ENCODE data around the gene HSD17B12. TPM values are rescaled to one million over a fixed set of nuclear protein-coding genes. Genes with fewer than 3 reads are reported as not detected.
"Not testable (repeated sequence)": the region's sequence is repeated elsewhere in the genome, so short reads cannot be mapped to it uniquely, and the experiment has no call there.

HSD17B12 gene
- total RNA-seq, 5 donors from 2014 or later (not counting 1 experiment from before 2014, with no cell fraction given) = 17.9 to 25.6 (median 23.8) TPM

DNA sequence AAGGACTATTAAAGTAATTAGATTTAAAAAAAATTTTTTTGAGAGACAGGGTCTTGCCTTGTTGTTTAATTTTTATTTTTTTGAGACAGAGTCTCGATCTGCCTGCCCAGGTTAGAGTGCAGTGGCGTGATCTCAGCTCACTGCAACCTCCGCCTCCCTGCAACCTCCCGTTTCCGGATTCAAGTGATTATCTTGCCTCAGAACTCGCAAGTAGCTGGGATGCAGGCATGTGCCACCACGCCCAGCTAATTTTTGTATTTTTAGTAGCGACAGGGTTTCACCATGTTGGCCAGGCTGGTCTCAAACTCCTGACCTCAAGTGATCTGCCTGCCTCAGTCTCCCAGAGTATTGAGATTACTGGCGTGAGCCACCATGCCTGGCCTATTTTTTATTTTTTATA lies 17.5 kb upstream of the HSD17B12 start:
- H3K36me3 ChIP-seq (ENCODE audit: control insufficient read depth in 2 of 2, extremely low read depth in 1 of 2, insufficient read depth in 1 of 2, low read length in 1 of 2); H3K4me3 ChIP-seq (ENCODE audit: control insufficient read depth in 1 of 2, extremely low read depth in 1 of 2, low read length in 1 of 2); H3K9me3 ChIP-seq; POLR2A ChIA-PET; H3K4me3 Mint-ChIP-seq; DNase-seq; H3K36me3 Mint-ChIP-seq; H3K4me1 Mint-ChIP-seq; H3K4me1 ChIP-seq (ENCODE audit: control insufficient read depth in 1 of 2, extremely low read depth in 1 of 2, insufficient read depth in 2 of 2, low read length in 2 of 2); H3K27me3 ChIP-seq (replicated peaks in 1 of 2; ENCODE audit: control insufficient read depth in 2 of 2, extremely low read depth in 1 of 2, insufficient read depth in 2 of 2, low read length in 1 of 2); H3K27ac ChIP-seq (ENCODE audit: low read length); ATAC-seq (replicated peaks in 1 of 4); H3K9me3 Mint-ChIP-seq; H3K27ac Mint-ChIP-seq: not testable (repeated sequence)
- CTCF ChIA-PET = interaction anchor here in 1 of 2 donors (0.6 kb wide), 1 partner anchor 79 kb away, joined by 3 read pairs; no protein-coding TSS in a partner anchor
- WGBS (ENCODE audit: insufficient coverage) = 83% methylated on average over 9 of the region's 9 CpGs
- peaks cover 35 to 37% of the 10 kb centered on the region in 2 donors for H3K27me3 Mint-ChIP-seq

DNA sequence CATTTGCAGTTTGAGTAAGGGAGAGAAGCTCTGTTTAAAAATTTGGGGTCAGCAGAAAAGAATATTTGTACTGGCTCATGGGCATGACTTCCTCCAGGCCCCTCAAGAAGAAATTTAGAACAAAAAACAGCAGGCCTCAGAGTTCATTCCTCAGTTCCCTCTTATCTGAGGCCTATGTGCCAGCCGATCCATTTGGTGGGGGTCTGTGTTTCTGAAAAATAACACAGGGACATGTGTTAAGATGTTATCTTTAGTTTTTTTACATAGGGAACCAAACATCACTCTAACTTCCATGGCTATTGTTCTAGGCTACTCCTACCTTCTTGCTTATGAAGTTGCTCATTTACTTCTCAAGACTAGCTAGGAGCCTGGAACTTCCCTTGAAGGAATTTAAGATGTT lies 16.2 kb upstream of the HSD17B12 start:
- Mint-ChIP-seq H3K4me1 (no peaks in the 10 kb centered on the region), H3K27ac (no peak overlapping the region), H3K36me3 (no peaks in the 10 kb centered on the region), H3K9me3 (no peaks in the 10 kb centered on the region), H3K4me3 (no peak overlapping the region), H3K27me3 (peaks cover 29 to 31% of the 10 kb centered on the region in 2 donors)
- POLR2A ChIA-PET = no interaction called here
- CTCF ChIA-PET = no interaction called here
- Histone ChIP-seq H3K9me3 (no peaks in the 10 kb centered on the region), H3K4me1 (ENCODE audit: control insufficient read depth in 1 of 2, extremely low read depth in 1 of 2, insufficient read depth in 2 of 2, low read length in 2 of 2) (no peaks in the 10 kb centered on the region), H3K27me3 (replicated peaks in 1 of 2; ENCODE audit: control insufficient read depth in 2 of 2, extremely low read depth in 1 of 2, insufficient read depth in 2 of 2, low read length in 1 of 2) (peaks cover 0 to 10% of the 10 kb centered on the region in 2 experiments), H3K27ac (ENCODE audit: low read length) (no peak overlapping the region), H3K4me3 (ENCODE audit: control insufficient read depth in 1 of 2, extremely low read depth in 1 of 2, low read length in 1 of 2) (no peak overlapping the region), H3K36me3 (ENCODE audit: control insufficient read depth in 2 of 2, extremely low read depth in 1 of 2, insufficient read depth in 1 of 2, low read length in 1 of 2) (no peaks in the 10 kb centered on the region)
- DNase-seq = no peak
- ATAC-seq (replicated peaks in 1 of 4) = no peak
- no CpG with 5 or more reads among the region's 1 CpG for WGBS (ENCODE audit: insufficient coverage)

DNA sequence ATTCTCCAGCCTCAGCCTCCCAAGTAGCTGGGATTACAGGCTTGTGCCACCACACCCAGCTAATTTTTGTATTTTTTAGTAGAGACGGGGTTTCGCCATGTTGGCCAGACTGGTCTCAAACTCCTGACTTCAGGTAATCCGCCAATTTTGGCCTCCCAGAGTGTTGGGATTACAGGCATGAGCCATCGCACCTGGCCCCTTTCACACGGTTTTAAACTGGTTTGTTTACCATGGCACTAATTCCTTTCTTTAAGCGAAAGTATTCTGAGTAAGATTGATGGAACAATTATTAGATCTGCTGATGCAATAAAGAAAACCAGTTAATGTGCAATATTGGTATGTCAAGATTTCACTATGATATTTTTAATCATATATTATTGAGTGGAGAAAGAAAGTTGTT lies 9.3 kb upstream of the HSD17B12 start:
- H3K27ac ChIP-seq (ENCODE audit: low read length); H3K36me3 ChIP-seq (ENCODE audit: control insufficient read depth in 2 of 2, extremely low read depth in 1 of 2, insufficient read depth in 1 of 2, low read length in 1 of 2); H3K9me3 ChIP-seq; H3K27me3 ChIP-seq (replicated peaks in 1 of 2; ENCODE audit: control insufficient read depth in 2 of 2, extremely low read depth in 1 of 2, insufficient read depth in 2 of 2, low read length in 1 of 2); H3K4me3 ChIP-seq (ENCODE audit: control insufficient read depth in 1 of 2, extremely low read depth in 1 of 2, low read length in 1 of 2); H3K4me3 Mint-ChIP-seq; DNase-seq; ATAC-seq (replicated peaks in 1 of 4); H3K27ac Mint-ChIP-seq; POLR2A ChIA-PET; H3K4me1 Mint-ChIP-seq; H3K4me1 ChIP-seq (ENCODE audit: control insufficient read depth in 1 of 2, extremely low read depth in 1 of 2, insufficient read depth in 2 of 2, low read length in 2 of 2); H3K9me3 Mint-ChIP-seq; H3K36me3 Mint-ChIP-seq: not testable (repeated sequence)
- CTCF ChIA-PET = interaction anchor here in 1 of 2 donors (0.6 kb wide), 1 partner anchor 54 kb away, joined by 3 read pairs; no protein-coding TSS in a partner anchor
- WGBS (ENCODE audit: insufficient coverage) = 82% methylated on average over 5 of the region's 6 CpGs
- H3K27me3 Mint-ChIP-seq = peaks cover 15 to 17% of the 10 kb centered on the region in 2 donors

DNA sequence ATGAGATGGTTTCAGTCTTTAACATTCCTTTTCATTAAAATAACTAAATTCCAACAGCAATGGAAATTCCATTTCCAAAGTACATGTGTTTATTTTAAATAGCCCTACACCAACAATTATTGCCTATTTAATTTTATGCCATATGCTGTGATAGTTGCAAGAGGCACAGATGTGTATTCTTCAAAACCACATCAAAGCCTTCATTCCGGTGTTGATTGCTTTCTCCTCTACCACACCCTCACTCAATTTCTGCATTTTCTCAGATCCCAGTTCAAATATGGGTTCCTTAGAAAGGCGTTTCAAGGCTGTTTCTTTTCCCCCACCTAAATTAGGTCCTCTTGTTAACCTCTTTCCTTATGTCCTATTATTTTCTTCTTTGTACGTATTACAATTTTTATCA lies 6.0 kb upstream of the HSD17B12 start:
- no peak overlapping the region for H3K4me3 Mint-ChIP-seq
- no peak overlapping the region for H3K27ac ChIP-seq (ENCODE audit: low read length)
- no peaks in the 10 kb centered on the region for H3K27me3 ChIP-seq (replicated peaks in 1 of 2; ENCODE audit: control insufficient read depth in 2 of 2, extremely low read depth in 1 of 2, insufficient read depth in 2 of 2, low read length in 1 of 2)
- no peak overlapping the region for H3K4me3 ChIP-seq (ENCODE audit: control insufficient read depth in 1 of 2, extremely low read depth in 1 of 2, low read length in 1 of 2)
- ATAC-seq (replicated peaks in 1 of 4) = no peak
- H3K9me3 Mint-ChIP-seq = no peaks in the 10 kb centered on the region
- POLR2A ChIA-PET = no interaction called here
- H3K27me3 Mint-ChIP-seq = peaks cover 2% of the 10 kb centered on the region in 2 donors
- H3K4me1 Mint-ChIP-seq = peaks cover 0 to 9% (median 2%) of the 10 kb centered on the region in 3 donors
- H3K9me3 ChIP-seq = no peaks in the 10 kb centered on the region
- no peak for DNase-seq
- CTCF ChIA-PET = no interaction called here
- no peaks in the 10 kb centered on the region for H3K36me3 Mint-ChIP-seq
- WGBS (ENCODE audit: insufficient coverage) = 0% methylated on average over 1 of the region's 3 CpGs
- H3K27ac Mint-ChIP-seq = no peak overlapping the region
- H3K36me3 ChIP-seq (ENCODE audit: control insufficient read depth in 2 of 2, extremely low read depth in 1 of 2, insufficient read depth in 1 of 2, low read length in 1 of 2) = no peaks in the 10 kb centered on the region
- H3K4me1 ChIP-seq (ENCODE audit: control insufficient read depth in 1 of 2, extremely low read depth in 1 of 2, insufficient read depth in 2 of 2, low read length in 2 of 2) = peaks cover under 1 to 4% of the 10 kb centered on the region in 2 experiments

DNA sequence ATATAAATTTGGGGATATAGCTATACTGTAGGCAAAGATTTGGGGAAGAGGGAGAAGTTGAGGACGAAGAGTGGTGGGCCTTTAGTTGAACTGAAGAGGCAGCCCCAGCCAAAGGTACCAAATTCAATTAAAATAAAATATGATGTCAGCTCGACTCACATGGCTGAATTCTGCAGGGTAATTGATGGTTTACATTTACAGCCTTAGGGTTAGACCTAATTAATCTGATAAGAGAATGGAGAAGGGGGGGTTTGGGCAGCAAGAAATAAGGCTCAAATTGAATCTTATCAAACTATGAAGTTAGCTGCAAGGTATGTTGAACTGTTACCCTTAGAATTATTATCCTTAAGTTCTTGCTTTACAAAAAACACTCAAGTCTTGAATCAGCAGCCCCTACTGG lies 3.6 kb upstream of the HSD17B12 start:
- H3K4me3 ChIP-seq (ENCODE audit: control insufficient read depth in 1 of 2, extremely low read depth in 1 of 2, low read length in 1 of 2) = no peak overlapping the region
- CTCF ChIA-PET = no interaction called here
- POLR2A ChIA-PET = interaction anchor here (0.5 to 0.9 kb wide), 2 partner anchors 32 to 112 kb away, joined by 3 to 5 read pairs; no protein-coding TSS in a partner anchor
- no CpG with 5 or more reads among the region's 2 CpGs for WGBS (ENCODE audit: insufficient coverage)
- no peaks in the 10 kb centered on the region for H3K9me3 Mint-ChIP-seq
- peaks cover 9 to 18% of the 10 kb centered on the region in 2 experiments for H3K4me1 ChIP-seq (ENCODE audit: control insufficient read depth in 1 of 2, extremely low read depth in 1 of 2, insufficient read depth in 2 of 2, low read length in 2 of 2)
- H3K4me1 Mint-ChIP-seq = peaks cover 17 to 27% (median 19%) of the 10 kb centered on the region in 3 donors
- H3K9me3 ChIP-seq = no peaks in the 10 kb centered on the region
- H3K4me3 Mint-ChIP-seq = no peak overlapping the region
- peaks cover 0 to 1% of the 10 kb centered on the region in 2 donors for H3K27me3 Mint-ChIP-seq
- H3K27me3 ChIP-seq (replicated peaks in 1 of 2; ENCODE audit: control insufficient read depth in 2 of 2, extremely low read depth in 1 of 2, insufficient read depth in 2 of 2, low read length in 1 of 2) = no peaks in the 10 kb centered on the region
- H3K36me3 ChIP-seq (ENCODE audit: control insufficient read depth in 2 of 2, extremely low read depth in 1 of 2, insufficient read depth in 1 of 2, low read length in 1 of 2) = no peaks in the 10 kb centered on the region
- ATAC-seq (replicated peaks in 1 of 4) (no peak), DNase-seq (no peak)
- no peak overlapping the region for H3K27ac ChIP-seq (ENCODE audit: low read length)
- H3K36me3 Mint-ChIP-seq = no peaks in the 10 kb centered on the region
- H3K27ac Mint-ChIP-seq = no peak overlapping the region

DNA sequence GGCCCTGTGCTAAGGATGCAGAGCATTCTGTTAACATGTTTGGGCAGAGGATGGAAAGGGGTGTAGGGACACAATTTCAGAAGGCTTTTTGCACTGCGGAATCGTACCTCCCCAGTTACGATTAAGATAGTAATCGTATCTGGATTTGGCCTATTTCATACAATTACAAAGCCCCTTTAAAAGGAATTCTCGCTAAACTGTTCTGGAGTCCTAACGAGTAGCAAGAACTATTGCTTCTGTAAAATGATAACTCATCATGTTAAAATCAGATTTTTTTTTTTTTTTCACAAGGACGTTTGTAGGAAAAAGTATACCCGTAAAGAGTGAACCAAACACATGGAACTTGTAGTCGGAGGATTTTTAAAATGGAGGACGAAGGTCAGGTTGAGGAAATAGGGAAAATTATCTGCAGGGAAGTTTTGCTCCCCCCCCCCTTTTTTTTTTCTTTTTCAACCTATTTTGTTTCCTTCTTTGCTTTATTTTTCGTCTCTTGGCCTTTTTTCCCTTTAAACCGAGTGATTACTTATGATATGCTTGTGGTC lies 934 bp downstream of the HSD17B12 start:
- ATAC-seq (replicated peaks in 1 of 4) (no peak), DNase-seq (no peak)
- Histone ChIP-seq H3K4me1 (ENCODE audit: control insufficient read depth in 1 of 2, extremely low read depth in 1 of 2, insufficient read depth in 2 of 2, low read length in 2 of 2) (peaks cover 7 to 18% of the 10 kb centered on the region in 2 experiments), H3K4me3 (ENCODE audit: control insufficient read depth in 1 of 2, extremely low read depth in 1 of 2, low read length in 1 of 2) (peak overlapping the region; percentile 79 to 91), H3K36me3 (ENCODE audit: control insufficient read depth in 2 of 2, extremely low read depth in 1 of 2, insufficient read depth in 1 of 2, low read length in 1 of 2) (peaks cover 0 to 2% of the 10 kb centered on the region in 2 donors), H3K27ac (ENCODE audit: low read length) (peak overlapping the region; percentile 90), H3K9me3 (no peaks in the 10 kb centered on the region), H3K27me3 (replicated peaks in 1 of 2; ENCODE audit: control insufficient read depth in 2 of 2, extremely low read depth in 1 of 2, insufficient read depth in 2 of 2, low read length in 1 of 2) (no peaks in the 10 kb centered on the region)
- H3K27me3 Mint-ChIP-seq = no peaks in the 10 kb centered on the region
- H3K27ac Mint-ChIP-seq = peak overlapping the region; percentile 83 to 92
- H3K9me3 Mint-ChIP-seq = no peaks in the 10 kb centered on the region
- H3K36me3 Mint-ChIP-seq = peaks cover 28% of the 10 kb centered on the region
- no CpG with 5 or more reads among the region's 12 CpGs for WGBS (ENCODE audit: insufficient coverage)
- CTCF ChIA-PET = no interaction called here
- H3K4me1 Mint-ChIP-seq = peaks cover 44 to 55% (median 47%) of the 10 kb centered on the region in 3 donors
- POLR2A ChIA-PET = no interaction called here
- H3K4me3 Mint-ChIP-seq = peak overlapping the region; percentile 86 to 96 (median 91)
